ENCODE data around the gene EPHB2. TPM values are rescaled to one million over a fixed set of nuclear protein-coding genes. Genes with fewer than 3 reads are reported as not detected.

Gene EPHB2
- total RNA-seq, 1 donor from 2014 or later, result 5.0 TPM

DNA sequence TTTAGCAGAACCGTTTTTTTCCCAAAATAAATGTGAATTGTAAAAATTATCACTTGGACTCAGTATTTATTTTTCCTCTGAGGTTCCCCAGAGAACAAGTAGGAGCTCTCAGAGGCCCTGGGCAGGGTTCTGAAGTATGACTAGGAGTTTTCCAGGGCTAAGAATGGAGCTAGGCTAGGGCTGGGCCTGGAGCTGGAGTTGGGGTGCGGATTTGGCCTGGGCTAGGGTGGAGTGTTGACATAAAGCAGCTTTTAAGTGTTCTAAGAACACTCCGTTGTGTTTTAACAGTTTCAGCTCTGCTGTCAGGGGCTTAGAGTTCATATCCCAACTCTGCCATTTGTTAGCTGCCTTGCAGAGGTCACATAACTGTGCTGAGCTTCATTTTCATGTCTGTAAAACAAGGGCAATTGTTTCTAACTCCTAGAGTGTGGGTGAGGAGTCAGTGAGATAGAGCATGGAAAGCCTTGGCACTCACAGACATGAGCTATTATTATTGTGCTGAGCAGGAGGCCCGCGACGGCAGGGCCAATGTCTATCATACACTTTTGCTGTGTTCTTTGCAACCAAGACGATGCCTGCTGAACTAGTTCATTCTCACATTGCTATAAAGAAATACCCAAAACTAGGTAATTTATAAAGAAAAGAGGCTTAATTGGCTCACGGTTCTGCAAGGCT is 210.9 kb downstream of the EPHB2 start:
- DNase-seq (no peak), ATAC-seq (peak in 1 of 2 donors; percentile 48)
- no peak overlapping the region for H3K4me3 ChIP-seq
- H3K36me3 ChIP-seq, result no peaks in the 10 kb centered on the region
- no peaks in the 10 kb centered on the region for H3K9me3 ChIP-seq
- H3K27ac ChIP-seq, result no peak overlapping the region
- intact Hi-C loops (cut with DNase I), result no loop called here
- TF ChIP-seq, protein P1, sequence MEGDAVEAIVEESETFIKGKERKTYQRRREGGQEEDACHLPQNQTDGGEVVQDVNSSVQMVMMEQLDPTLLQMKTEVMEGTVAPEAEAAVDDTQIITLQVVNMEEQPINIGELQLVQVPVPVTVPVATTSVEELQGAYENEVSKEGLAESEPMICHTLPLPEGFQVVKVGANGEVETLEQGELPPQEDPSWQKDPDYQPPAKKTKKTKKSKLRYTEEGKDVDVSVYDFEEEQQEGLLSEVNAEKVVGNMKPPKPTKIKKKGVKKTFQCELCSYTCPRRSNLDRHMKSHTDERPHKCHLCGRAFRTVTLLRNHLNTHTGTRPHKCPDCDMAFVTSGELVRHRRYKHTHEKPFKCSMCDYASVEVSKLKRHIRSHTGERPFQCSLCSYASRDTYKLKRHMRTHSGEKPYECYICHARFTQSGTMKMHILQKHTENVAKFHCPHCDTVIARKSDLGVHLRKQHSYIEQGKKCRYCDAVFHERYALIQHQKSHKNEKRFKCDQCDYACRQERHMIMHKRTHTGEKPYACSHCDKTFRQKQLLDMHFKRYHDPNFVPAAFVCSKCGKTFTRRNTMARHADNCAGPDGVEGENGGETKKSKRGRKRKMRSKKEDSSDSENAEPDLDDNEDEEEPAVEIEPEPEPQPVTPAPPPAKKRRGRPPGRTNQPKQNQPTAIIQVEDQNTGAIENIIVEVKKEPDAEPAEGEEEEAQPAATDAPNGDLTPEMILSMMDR (IDR thresholded peaks at IDR 0.05), result no peak
- H3K4me1 ChIP-seq, result no peaks in the 10 kb centered on the region
- H3K27me3 ChIP-seq (ENCODE audit: low read depth), result no peaks in the 10 kb centered on the region

DNA sequence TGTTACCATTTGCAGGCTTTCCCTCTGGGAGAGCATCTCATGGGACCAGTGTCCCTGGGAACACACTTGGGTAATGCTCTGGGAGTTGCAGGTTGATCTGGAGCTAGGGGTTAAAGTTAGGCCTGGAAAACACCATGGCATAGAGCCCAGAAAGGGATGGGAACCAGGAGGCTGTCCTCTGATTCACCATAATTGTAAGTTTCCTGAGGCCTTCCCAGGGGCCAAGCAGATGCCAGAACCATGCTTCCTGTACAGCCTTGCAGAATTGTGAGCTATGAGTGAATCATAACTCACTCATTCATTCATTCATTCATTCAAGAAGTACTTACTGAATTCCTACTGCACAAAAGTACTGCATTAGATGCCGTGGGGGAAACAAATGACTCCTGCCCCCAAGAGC is 212.0 kb downstream of the EPHB2 start:
- no peak overlapping the region for H3K4me3 ChIP-seq
- intact Hi-C loops (cut with DNase I), result no loop called here
- no peak for ATAC-seq
- no peak overlapping the region for H3K27ac ChIP-seq
- DNase-seq, result no peak
- H3K9me3 ChIP-seq, result no peaks in the 10 kb centered on the region
- no peaks in the 10 kb centered on the region for H3K36me3 ChIP-seq
- H3K27me3 ChIP-seq (ENCODE audit: low read depth), result no peaks in the 10 kb centered on the region
- TF ChIP-seq, protein P1 (IDR thresholded peaks at IDR 0.05), result no peak
- H3K4me1 ChIP-seq, result no peaks in the 10 kb centered on the region

DNA sequence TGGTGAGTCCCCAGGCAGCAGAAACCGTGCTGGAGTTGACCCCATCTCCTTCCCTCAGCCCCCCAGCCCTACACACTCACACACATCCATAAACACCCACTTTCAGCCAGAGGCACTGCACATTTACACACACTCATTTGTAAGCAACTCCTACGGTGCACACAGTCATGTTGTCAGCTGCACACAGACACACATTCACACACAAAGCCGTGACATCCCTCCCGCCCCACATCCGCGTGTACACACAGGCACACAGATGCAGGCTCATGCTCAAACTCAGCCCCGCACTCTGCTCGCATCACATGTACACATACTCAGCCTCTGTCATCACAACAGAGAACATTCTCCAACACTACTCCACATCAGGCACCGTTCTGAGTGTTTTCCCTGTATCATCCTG is 214.5 kb downstream of the EPHB2 start:
- intact Hi-C loops (cut with DNase I), result no loop called here

DNA sequence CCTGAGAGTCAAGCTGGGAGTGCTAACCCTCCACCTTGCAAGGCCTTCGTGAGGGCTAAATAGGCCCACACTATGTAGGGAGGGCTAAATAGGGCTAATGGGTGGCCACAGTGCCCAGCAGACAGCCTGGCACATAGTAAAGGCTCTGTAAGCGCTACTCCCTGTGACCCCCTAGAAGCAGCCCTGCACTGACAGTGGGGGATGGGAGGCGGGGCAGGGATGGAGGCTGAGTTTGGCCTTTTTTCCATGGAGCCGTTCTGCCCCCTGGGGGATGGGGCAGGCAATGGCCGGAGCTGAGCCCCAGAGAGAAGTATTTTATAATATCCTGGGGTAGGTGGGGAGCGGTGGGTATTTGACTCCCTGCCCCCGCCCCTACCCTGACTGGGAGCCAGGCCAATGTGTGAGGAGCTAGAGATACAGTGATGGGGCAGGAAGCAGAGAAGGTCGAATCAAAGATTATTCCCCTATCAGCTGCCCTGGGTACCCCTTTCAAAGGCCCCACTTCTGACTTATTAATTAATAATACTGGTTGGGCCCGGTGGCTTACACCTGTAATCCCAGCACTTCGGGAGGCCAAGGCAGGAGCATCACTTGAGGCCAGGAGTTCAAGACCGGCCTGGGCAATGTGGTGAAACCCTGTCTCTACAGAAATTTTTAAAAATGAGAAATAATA is 219.7 kb downstream of the EPHB2 start:
- no peaks in the 10 kb centered on the region for H3K36me3 ChIP-seq
- H3K27me3 ChIP-seq (ENCODE audit: low read depth), result peaks cover 5% of the 10 kb centered on the region
- ATAC-seq (peak; percentile 57 to 86), DNase-seq (peak; percentile 54)
- no peak overlapping the region for H3K4me3 ChIP-seq
- H3K9me3 ChIP-seq, result no peaks in the 10 kb centered on the region
- intact Hi-C loops (cut with DNase I), result no loop called here
- no peaks in the 10 kb centered on the region for H3K4me1 ChIP-seq
- H3K27ac ChIP-seq, result no peak overlapping the region
- TF ChIP-seq, protein P1 (IDR thresholded peaks at IDR 0.05), result peak; percentile 71

More for the DNA sequence above, 214.5 kb downstream of the EPHB2 start:
- H3K4me3 ChIP-seq, result no peak overlapping the region
- H3K27ac ChIP-seq, result no peak overlapping the region
- no peaks in the 10 kb centered on the region for H3K4me1 ChIP-seq
- peaks cover 3% of the 10 kb centered on the region for H3K27me3 ChIP-seq (ENCODE audit: low read depth)
- no peak for DNase-seq
- no peaks in the 10 kb centered on the region for H3K36me3 ChIP-seq
- no peak for ATAC-seq
- TF ChIP-seq, protein P1 (IDR thresholded peaks at IDR 0.05), result no peak
- no peaks in the 10 kb centered on the region for H3K9me3 ChIP-seq

DNA sequence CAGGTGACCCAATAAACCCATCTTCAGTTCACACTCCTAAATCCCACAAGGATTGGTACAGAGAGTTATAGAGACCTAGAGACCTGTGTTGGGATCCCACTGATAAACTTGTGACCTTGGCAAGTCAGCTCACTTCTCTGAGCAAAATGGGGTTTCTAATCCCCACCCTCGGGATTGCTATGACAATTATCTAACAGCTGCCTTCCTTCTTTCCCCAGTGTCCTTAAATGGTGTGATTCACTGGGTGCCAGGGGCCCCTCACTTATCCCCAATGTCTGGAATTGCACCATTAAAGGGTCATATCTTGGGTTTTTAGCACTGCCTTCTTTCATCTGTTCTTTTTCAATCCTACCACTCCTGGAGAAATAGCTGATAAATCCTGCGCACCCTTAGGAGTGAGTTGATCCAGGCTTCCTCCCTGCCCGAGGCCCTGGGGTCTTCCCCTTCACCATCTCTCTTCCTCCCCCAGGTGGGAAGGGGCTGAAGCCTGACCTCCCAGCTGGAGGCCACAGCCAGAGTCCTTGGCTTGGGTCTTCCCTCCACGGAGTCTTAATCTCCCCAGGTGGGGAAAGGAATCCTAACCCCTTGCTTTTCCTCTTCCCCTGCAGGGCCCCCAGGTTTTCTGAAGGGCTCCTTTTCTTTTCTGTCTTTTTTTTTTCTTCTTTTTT is 222.3 kb downstream of the EPHB2 start:
- DNase-seq (no peak), ATAC-seq (no peak)
- Histone ChIP-seq H3K9me3 (no peaks in the 10 kb centered on the region), H3K4me1 (no peaks in the 10 kb centered on the region), H3K27ac (no peak overlapping the region), H3K36me3 (no peaks in the 10 kb centered on the region), H3K4me3 (no peak overlapping the region), H3K27me3 (ENCODE audit: low read depth) (peaks cover 5% of the 10 kb centered on the region)
- intact Hi-C loops (cut with DNase I), result no loop called here
- TF ChIP-seq, protein P1 (IDR thresholded peaks at IDR 0.05), result no peak
